Naive B cell (primary cell): ENCODE data around the gene SNN. TPM values are rescaled to one million over a fixed set of nuclear protein-coding genes. Genes with fewer than 3 reads are reported as not detected.

Experiments
- ATAC-seq, 2 donors: fragments of 150-1000 bp; cut with Tn5 transposase; 2 replicates each; pipeline ENCODE4 v1.10.0; 2021; ENCODE audit warnings: low read depth in 2 of 2, mild to moderate bottlenecking in 2 of 2, moderate library complexity in 2 of 2
- DNase-seq: peaks from one replicate; pipeline ENCODE4 v3.0.0; 2022
- H3K27ac Mint-ChIP-seq, 6 donors: one replicate each; pipeline ENCODE4 v1.8.0; 2020 to 2022; ENCODE audit warnings: mild to moderate bottlenecking in 6 of 6, mixed read lengths in 6 of 6, moderate library complexity in 5 of 6, inconsistent platforms in 2 of 6
- H3K27me3 Mint-ChIP-seq, 3 donors: one replicate each; pipeline ENCODE4 v1.8.0; 2021 to 2022; ENCODE audit warnings: mixed read lengths in 3 of 3, mild to moderate bottlenecking in 1 of 3
- H3K36me3 Mint-ChIP-seq, 2 donors: one replicate each; pipeline ENCODE4 v1.8.0; 2020 to 2022; ENCODE audit warnings: mixed read lengths in 2 of 2, inconsistent platforms in 1 of 2, mild to moderate bottlenecking in 1 of 2
- H3K4me1 Mint-ChIP-seq, 3 donors: one replicate each; pipeline ENCODE4 v1.8.0; 2020 to 2022; ENCODE audit warnings: mixed read lengths in 3 of 3, inconsistent platforms in 1 of 3, mild to moderate bottlenecking in 1 of 3, moderate library complexity in 1 of 3
- H3K4me3 Mint-ChIP-seq, 8 donors: one replicate each; pipeline ENCODE4 v1.8.0; 2020 to 2022; ENCODE audit warnings: mild to moderate bottlenecking in 8 of 8, mixed read lengths in 8 of 8, moderate library complexity in 8 of 8, inconsistent platforms in 2 of 8
- H3K9me3 Mint-ChIP-seq, 7 donors: one replicate each; pipeline ENCODE4 v1.8.0; 2020 to 2022; ENCODE audit warnings: mixed read lengths in 7 of 7, mild to moderate bottlenecking in 5 of 7, inconsistent platforms in 2 of 7, moderate library complexity in 1 of 7
- polyA plus RNA-seq, 6 donors: library from polyadenylated mRNA; unstranded; fragments of 300-500 nt; fragmentation: Illumina TruSeq; gene quantifications; one replicate each; pipeline ENCODE4 v1.2.3, GENCODE V29; 2021; ENCODE audit warnings: low read depth in 6 of 6

SNN gene
- polyA plus RNA-seq, 6 donors from 2014 or later: 53.0 to 82.7 (median 67.7) TPM

GRCh38 chr16:11662582-11662981 is 5.7 kb upstream of the SNN start:
- H3K27me3 Mint-ChIP-seq: no peaks in the 10 kb centered on the region
- H3K4me1 Mint-ChIP-seq: peaks cover 45 to 46% (median 46%) of the 10 kb centered on the region in 3 donors
- DNase-seq (no peak), ATAC-seq (no peak)
- H3K27ac Mint-ChIP-seq: peak overlapping the region in 1 of 6 donors; percentile 43
- H3K4me3 Mint-ChIP-seq: no peak overlapping the region
- H3K9me3 Mint-ChIP-seq: no peaks in the 10 kb centered on the region
- H3K36me3 Mint-ChIP-seq: no peaks in the 10 kb centered on the region

- peak overlapping the region in 4 of 6 donors; percentile 42 to 83 (median 58) for H3K27ac Mint-ChIP-seq
- no peaks in the 10 kb centered on the region for H3K36me3 Mint-ChIP-seq
- H3K27me3 Mint-ChIP-seq: no peaks in the 10 kb centered on the region
- ATAC-seq: no peak
- peak overlapping the region; percentile 20 to 89 (median 68) for H3K4me3 Mint-ChIP-seq
- DNase-seq: no peak
- H3K9me3 Mint-ChIP-seq: no peaks in the 10 kb centered on the region
- H3K4me1 Mint-ChIP-seq: peaks cover 44 to 56% (median 53%) of the 10 kb centered on the region in 3 donors
Measured at GRCh38 chr16:11665071-11665491, 3.2 kb upstream of the SNN start.

- Mint-ChIP-seq H3K36me3 (no peaks in the 10 kb centered on the region), H3K4me1 (peaks cover 57 to 66% (median 65%) of the 10 kb centered on the region in 3 donors), H3K27me3 (no peaks in the 10 kb centered on the region), H3K27ac (peak overlapping the region in 4 of 6 donors; percentile 38 to 95 (median 86)), H3K9me3 (no peaks in the 10 kb centered on the region), H3K4me3 (peak overlapping the region; percentile 62 to 89 (median 81))
- no peak for DNase-seq
- ATAC-seq: no peak
Measured at GRCh38 chr16:11666103-11667055, 1.9 kb upstream of the SNN start.

GRCh38 chr16:11667221-11667823 is 933 bp upstream of the SNN start:
- Mint-ChIP-seq H3K4me3 (peak overlapping the region; percentile 62 to 89 (median 81)), H3K9me3 (no peaks in the 10 kb centered on the region), H3K36me3 (no peaks in the 10 kb centered on the region), H3K4me1 (peaks cover 64 to 72% (median 70%) of the 10 kb centered on the region in 3 donors), H3K27ac (peak overlapping the region in 4 of 6 donors; percentile 16 to 89 (median 82)), H3K27me3 (no peaks in the 10 kb centered on the region)
- DNase-seq: no peak
- no peak for ATAC-seq

GRCh38 chr16:11668623-11669379 is 546 bp downstream of the SNN start:
- peaks cover 69 to 84% (median 80%) of the 10 kb centered on the region in 3 donors for H3K4me1 Mint-ChIP-seq
- DNase-seq: no peak

GRCh38 chr16:11669380-11670146 is 1.3 kb downstream of the SNN start:
- Mint-ChIP-seq H3K36me3 (no peaks in the 10 kb centered on the region), H3K4me3 (peak overlapping the region; percentile 86 to 99 (median 94)), H3K27me3 (no peaks in the 10 kb centered on the region), H3K9me3 (no peaks in the 10 kb centered on the region), H3K27ac (peak overlapping the region; percentile 95 to 99 (median 97)), H3K4me1 (peaks cover 68 to 84% (median 80%) of the 10 kb centered on the region in 3 donors)
- DNase-seq (peak; percentile 68), ATAC-seq (peak; percentile 29 to 32)

More at GRCh38 chr16:11668623-11669379, 546 bp downstream of the SNN start:
- peak overlapping the region; percentile 86 to 99 (median 94) for H3K4me3 Mint-ChIP-seq
- ATAC-seq: peak; percentile 4 to 6
- no peaks in the 10 kb centered on the region for H3K9me3 Mint-ChIP-seq
- H3K27me3 Mint-ChIP-seq: no peaks in the 10 kb centered on the region
- H3K27ac Mint-ChIP-seq: peak overlapping the region in 4 of 6 donors; percentile 95 to 98 (median 96)
- no peaks in the 10 kb centered on the region for H3K36me3 Mint-ChIP-seq

- peak overlapping the region; percentile 86 to 99 (median 94) for H3K4me3 Mint-ChIP-seq
- H3K9me3 Mint-ChIP-seq: no peaks in the 10 kb centered on the region
- H3K36me3 Mint-ChIP-seq: no peaks in the 10 kb centered on the region
- peak; percentile 5 to 12 for ATAC-seq
- H3K27me3 Mint-ChIP-seq: no peaks in the 10 kb centered on the region
- peak overlapping the region; percentile 95 to 99 (median 97) for H3K27ac Mint-ChIP-seq
- peak; percentile 50 for DNase-seq
- H3K4me1 Mint-ChIP-seq: peaks cover 67 to 84% (median 78%) of the 10 kb centered on the region in 3 donors
Measured at GRCh38 chr16:11670171-11671131, 2.2 kb downstream of the SNN start.

GRCh38 chr16:11671271-11671670 is 3.0 kb downstream of the SNN start:
- no peaks in the 10 kb centered on the region for H3K27me3 Mint-ChIP-seq
- ATAC-seq: no peak
- H3K4me3 Mint-ChIP-seq: peak overlapping the region; percentile 86 to 99 (median 94)
- peak overlapping the region; percentile 83 to 99 (median 96) for H3K27ac Mint-ChIP-seq
- H3K9me3 Mint-ChIP-seq: no peaks in the 10 kb centered on the region
- H3K4me1 Mint-ChIP-seq: peaks cover 64 to 85% (median 77%) of the 10 kb centered on the region in 3 donors
- DNase-seq: no peak
- H3K36me3 Mint-ChIP-seq: no peaks in the 10 kb centered on the region

- peak overlapping the region; percentile 84 to 99 (median 94) for H3K4me3 Mint-ChIP-seq
- peak overlapping the region; percentile 69 to 99 (median 96) for H3K27ac Mint-ChIP-seq
- H3K36me3 Mint-ChIP-seq: no peaks in the 10 kb centered on the region
- H3K4me1 Mint-ChIP-seq: peaks cover 64 to 85% (median 77%) of the 10 kb centered on the region in 3 donors
- ATAC-seq: no peak
- no peaks in the 10 kb centered on the region for H3K9me3 Mint-ChIP-seq
- no peaks in the 10 kb centered on the region for H3K27me3 Mint-ChIP-seq
- DNase-seq: no peak
Measured at GRCh38 chr16:11671676-11672075, 3.4 kb downstream of the SNN start.

GRCh38 chr16:11672206-11673090 is 4.2 kb downstream of the SNN start:
- peak; percentile 76 for DNase-seq

More at GRCh38 chr16:11672206-11673090, 4.2 kb downstream of the SNN start:
- H3K9me3 Mint-ChIP-seq: no peaks in the 10 kb centered on the region
- peak; percentile 47 to 50 for ATAC-seq
- no peaks in the 10 kb centered on the region for H3K27me3 Mint-ChIP-seq
- no peaks in the 10 kb centered on the region for H3K36me3 Mint-ChIP-seq
- H3K27ac Mint-ChIP-seq: peak overlapping the region; percentile 89 to 97 (median 95)
- H3K4me3 Mint-ChIP-seq: peak overlapping the region; percentile 84 to 99 (median 92)
- peaks cover 68 to 85% (median 78%) of the 10 kb centered on the region in 3 donors for H3K4me1 Mint-ChIP-seq
